Neural progenitor cell (in vitro differentiated cells): ENCODE results near the gene FAM149B1. TPM values are rescaled to one million over a fixed set of nuclear protein-coding genes. Genes with fewer than 3 reads are reported as not detected.

Experiments used
- DNase-seq: peaks from one replicate; pipeline ENCODE4 v3.0.0-alpha.2; 2016; ENCODE audit warnings: low spot score
- H2AFZ ChIP-seq: fragments of 200-600 bp; sonication (generic); replicated peaks from 2 replicates; pipeline ENCODE4 v1.6.1; 2016; ENCODE audit warnings: antibody characterized with exemption
- H3F3A ChIP-seq: fragments of 200-600 bp; sonication (generic); 2 replicates; pipeline ENCODE4 v1.6.1; 2016; ENCODE audit warnings: antibody characterized with exemption, low read depth
- H3K27ac ChIP-seq: fragments of 200-600 bp; sonication (generic); 2 replicates; pipeline ENCODE4 v1.5.1; 2016; ENCODE audit warnings: mild to moderate bottlenecking
- H3K27me3 ChIP-seq: fragments of 200-600 bp; sonication (generic); 2 replicates; pipeline ENCODE4 v1.6.1; 2016; ENCODE audit warnings: mild to moderate bottlenecking, moderate library complexity
- H3K36me3 ChIP-seq: fragments of 200-600 bp; sonication (generic); 2 replicates; pipeline ENCODE4 v1.5.1; 2016
- H3K4me1 ChIP-seq: fragments of 200-600 bp; sonication (generic); 2 replicates; pipeline ENCODE4 v1.6.1; 2016; ENCODE audit warnings: mixed run types
- H3K4me2 ChIP-seq: fragments of 200-600 bp; sonication (generic); 2 replicates; pipeline ENCODE4 v1.6.1; 2016
- H3K4me3 ChIP-seq: fragments of 200-600 bp; sonication (generic); 2 replicates; pipeline ENCODE4 v1.5.1; 2016
- H3K79me2 ChIP-seq: fragments of 200-600 bp; sonication (generic); 2 replicates; pipeline ENCODE4 v1.6.1; 2016; ENCODE audit warnings: low read depth
- H3K9ac ChIP-seq: fragments of 200-600 bp; sonication (generic); 2 replicates; pipeline ENCODE4 v1.6.1; 2016
- H3K9me3 ChIP-seq: fragments of 200-600 bp; sonication (generic); 2 replicates; pipeline ENCODE4 v1.5.1; 2016; ENCODE audit warnings: low read depth
- H4K20me1 ChIP-seq: fragments of 200-600 bp; sonication (generic); 2 replicates; pipeline ENCODE4 v1.6.1; 2016; ENCODE audit warnings: low read depth
- H3K27ac Mint-ChIP-seq: 3 replicates; pipeline ENCODE4 v1.8.0; 2021; ENCODE audit warnings: mixed read lengths
- H3K27me3 Mint-ChIP-seq: 2 replicates; pipeline ENCODE4 v1.8.0; 2022; ENCODE audit warnings: low read depth, mild to moderate bottlenecking, inconsistent platforms, moderate library complexity, mixed read lengths; ENCODE audit not compliant: insufficient read depth
- H3K36me3 Mint-ChIP-seq: 3 replicates; pipeline ENCODE4 v1.8.0; 2021; ENCODE audit warnings: mixed read lengths
- H3K4me1 Mint-ChIP-seq: 3 replicates; pipeline ENCODE4 v1.8.0; 2021; ENCODE audit warnings: mixed read lengths
- H3K4me3 Mint-ChIP-seq: 3 replicates; pipeline ENCODE4 v1.8.0; 2021; ENCODE audit warnings: mild to moderate bottlenecking, moderate library complexity, mixed read lengths
- H3K9me3 Mint-ChIP-seq: 3 replicates; pipeline ENCODE4 v1.8.0; 2020; ENCODE audit warnings: mixed read lengths
- CTCF ChIP-seq: fragments of 200-600 bp; sonication (generic); IDR thresholded peaks from 2 replicates; pipeline ENCODE4 v1.5.1; 2017; ENCODE audit warnings: antibody characterized with exemption, mild to moderate bottlenecking
- EZH2 ChIP-seq: fragments of 200-600 bp; sonication (generic); IDR thresholded peaks from 2 replicates; pipeline ENCODE4 v1.6.1; 2017; ENCODE audit warnings: antibody characterized with exemption, mild to moderate bottlenecking, moderate library complexity
- EZH2phosphoT487 ChIP-seq: fragments of 200-600 bp; sonication (generic); IDR thresholded peaks from 2 replicates; pipeline ENCODE4 v1.6.1; 2017; ENCODE audit warnings: antibody characterized with exemption
- total RNA-seq: library from RNA; depleted of rRNA; stranded (reverse); fragments of >200 nt; gene quantifications from 2 replicates; pipeline ENCODE4 v1.2.3, GENCODE V29; 2015; ENCODE audit warnings: low replicate concordance

The FAM149B1 gene
- total RNA-seq, 1 donor from 2014 or later, result 43.3 TPM

GRCh38 chr10:73207883-73208282, 40.0 kb downstream of the FAM149B1 start:
- Histone ChIP-seq H2AFZ (no peak overlapping the region), H3K9ac (no peak overlapping the region), H4K20me1 (peaks cover 4% of the 10 kb centered on the region), H3K36me3 (no peaks in the 10 kb centered on the region), H3K79me2 (no peaks in the 10 kb centered on the region), H3K4me1 (no peaks in the 10 kb centered on the region), H3K9me3 (no peaks in the 10 kb centered on the region), H3K27me3 (no peaks in the 10 kb centered on the region), H3F3A (no peaks in the 10 kb centered on the region), H3K4me3 (no peak overlapping the region), H3K4me2 (no peak overlapping the region), H3K27ac (no peak overlapping the region)
- Mint-ChIP-seq H3K4me3 (no peak overlapping the region), H3K36me3 (peaks cover 21% of the 10 kb centered on the region), H3K4me1 (no peaks in the 10 kb centered on the region), H3K27me3 (peaks cover 5% of the 10 kb centered on the region), H3K27ac (no peak overlapping the region), H3K9me3 (peaks cover 5% of the 10 kb centered on the region)
- no peak for DNase-seq
- TF ChIP-seq EZH2phosphoT487 (no peak), EZH2 (no peak), CTCF (no peak)

GRCh38 chr10:73209705-73210104, 41.8 kb downstream of the FAM149B1 start:
- no peaks in the 10 kb centered on the region for H3F3A ChIP-seq
- H3K27ac Mint-ChIP-seq, result no peak overlapping the region
- no peaks in the 10 kb centered on the region for H3K4me1 Mint-ChIP-seq
- H3K27me3 ChIP-seq, result no peaks in the 10 kb centered on the region
- H3K79me2 ChIP-seq, result no peaks in the 10 kb centered on the region
- peaks cover 5% of the 10 kb centered on the region for H3K9me3 Mint-ChIP-seq
- H3K4me3 ChIP-seq, result no peak overlapping the region
- H2AFZ ChIP-seq, result no peak overlapping the region
- no peak overlapping the region for H3K27ac ChIP-seq
- no peaks in the 10 kb centered on the region for H3K4me1 ChIP-seq
- no peak overlapping the region for H3K9ac ChIP-seq
- H3K27me3 Mint-ChIP-seq, result peaks cover 5% of the 10 kb centered on the region
- no peak for TF ChIP-seq EZH2phosphoT487
- no peak for TF ChIP-seq CTCF
- no peak for TF ChIP-seq EZH2
- no peak for DNase-seq
- H3K36me3 Mint-ChIP-seq, result peaks cover 25% of the 10 kb centered on the region
- peaks cover 4% of the 10 kb centered on the region for H4K20me1 ChIP-seq
- no peak overlapping the region for H3K4me2 ChIP-seq
- no peak overlapping the region for H3K4me3 Mint-ChIP-seq
- no peaks in the 10 kb centered on the region for H3K36me3 ChIP-seq
- H3K9me3 ChIP-seq, result no peaks in the 10 kb centered on the region

GRCh38 chr10:73210395-73211105, 42.6 kb downstream of the FAM149B1 start:
- Histone ChIP-seq H3K4me1 (no peaks in the 10 kb centered on the region), H3K79me2 (no peaks in the 10 kb centered on the region), H3K9me3 (no peaks in the 10 kb centered on the region), H2AFZ (no peak overlapping the region), H3K4me2 (no peak overlapping the region), H3K27me3 (no peaks in the 10 kb centered on the region), H4K20me1 (peaks cover 4% of the 10 kb centered on the region), H3K36me3 (no peaks in the 10 kb centered on the region), H3K4me3 (no peak overlapping the region), H3K9ac (no peak overlapping the region), H3K27ac (no peak overlapping the region), H3F3A (no peaks in the 10 kb centered on the region)
- no peak for TF ChIP-seq CTCF
- TF ChIP-seq EZH2phosphoT487, result no peak
- no peak for TF ChIP-seq EZH2
- H3K27ac Mint-ChIP-seq, result no peak overlapping the region
- H3K36me3 Mint-ChIP-seq, result peaks cover 23% of the 10 kb centered on the region
- no peak overlapping the region for H3K4me3 Mint-ChIP-seq
- DNase-seq, result no peak
- H3K4me1 Mint-ChIP-seq, result no peaks in the 10 kb centered on the region
- H3K9me3 Mint-ChIP-seq, result peaks cover 5% of the 10 kb centered on the region
- peaks cover 5% of the 10 kb centered on the region for H3K27me3 Mint-ChIP-seq
